HepG2 (cell line): ENCODE data around the gene HLA-DMB. TPM values are rescaled to one million over a fixed set of nuclear protein-coding genes. Genes with fewer than 3 reads are reported as not detected.

Experiments
- ATF7 ChIP-seq, 2 experiments: fragments of 450-650 bp in 1 of 2; sonication (generic) in 1 of 2; formaldehyde crosslinking in 1 of 2; IDR thresholded peaks; 2 replicates each; pipeline versions ENCODE4 v1.4.0 to v1.6.1; 2016 to 2020; ENCODE audit warnings: antibody characterized with exemption in 1 of 2, mild to moderate bottlenecking in 1 of 2, missing genetic modification reagents in 1 of 2
- CBFB ChIP-seq: sonication (generic); formaldehyde crosslinking; IDR thresholded peaks from 2 replicates; pipeline ENCODE4 v1.4.0; 2020; ENCODE audit warnings: missing genetic modification reagents
- ETV6 ChIP-seq: sonication (generic); formaldehyde crosslinking; conservative IDR thresholded peaks from 2 replicates; pipeline ENCODE4 v1.4.0; 2020; ENCODE audit warnings: missing genetic modification reagents
- SMARCC2 ChIP-seq: fragments of 450-650 bp; IDR thresholded peaks from 2 replicates; pipeline ENCODE4 v1.6.1; 2017; ENCODE audit warnings: antibody characterized with exemption, mild to moderate bottlenecking
- SYNCRIP ChIP-seq: fragments of 200-400 bp; formaldehyde crosslinking; IDR thresholded peaks from 2 replicates; pipeline ENCODE4 v1.6.1; 2018; ENCODE audit warnings: mild to moderate bottlenecking, low read depth, low read length; ENCODE audit not compliant: insufficient read depth
- TSC22D2 ChIP-seq: sonication (generic); formaldehyde crosslinking; IDR thresholded peaks from 2 replicates; pipeline ENCODE4 v1.5.1; 2020; ENCODE audit warnings: missing genetic modification reagents, mild to moderate bottlenecking, borderline replicate concordance
- ZNF138 ChIP-seq: sonication (generic); formaldehyde crosslinking; IDR thresholded peaks from 2 replicates; pipeline ENCODE4 v1.5.0; 2020; ENCODE audit warnings: mild to moderate bottlenecking, low read depth, missing genetic modification reagents
- ZNF282 ChIP-seq: fragments of 450-650 bp; IDR thresholded peaks from 2 replicates; pipeline ENCODE4 v1.6.1; 2018; ENCODE audit not compliant: partially characterized antibody
- ZNF446 ChIP-seq: sonication (generic); formaldehyde crosslinking; IDR thresholded peaks from 2 replicates; pipeline ENCODE4 v1.5.0; 2020; ENCODE audit warnings: mild to moderate bottlenecking, missing genetic modification reagents
- ZNF530 ChIP-seq: sonication (generic); formaldehyde crosslinking; IDR thresholded peaks from 2 replicates; pipeline ENCODE4 v1.5.0; 2020; ENCODE audit warnings: low read depth, mild to moderate bottlenecking, missing genetic modification reagents
- ZNF563 ChIP-seq: sonication (generic); formaldehyde crosslinking; IDR thresholded peaks from 2 replicates; pipeline ENCODE4 v1.8.0; 2022; ENCODE audit warnings: mild to moderate bottlenecking, moderate library complexity, missing genetic modification reagents
- ZNF607 ChIP-seq: sonication (generic); formaldehyde crosslinking; IDR thresholded peaks from 2 replicates; pipeline ENCODE4 v1.5.1; 2020; ENCODE audit warnings: missing genetic modification reagents, mild to moderate bottlenecking, borderline replicate concordance
- ZNF652 ChIP-seq: IDR thresholded peaks from 2 replicates; pipeline ENCODE4 v1.6.1; 2016; ENCODE audit warnings: low read depth, borderline replicate concordance
- ZNF724P ChIP-seq: sonication (generic); formaldehyde crosslinking; IDR thresholded peaks from 2 replicates; pipeline ENCODE4 v1.8.0; 2022; ENCODE audit warnings: missing genetic modification reagents, borderline replicate concordance
- polyA plus RNA-seq, 8 experiments: library from polyadenylated mRNA; depleted of rRNA in 3 of 8; stranded (reverse) in 7 of 8; unstranded in 1 of 8; fragments of >200 nt; fragmentation: Illumina TruSeq in 4 of 8; extraction: Trizol in 4 of 8; gene quantifications; 2 replicates each; pipeline versions ENCODE4 v1.2.1 to v1.2.3, GENCODE V29; 2011 to 2016; ENCODE audit warnings: low read depth in 4 of 8, missing spikeins in 1 of 8, mixed read lengths in 1 of 8; ENCODE audit not compliant: insufficient read depth in 1 of 8
- total RNA-seq, 5 experiments: library from RNA; depleted of rRNA; stranded (reverse); fragments of >200 nt; fragmentation: Illumina TruSeq; extraction: Trizol; gene quantifications; 2 replicates each; pipeline ENCODE4 v1.2.3, GENCODE V29; 2016; ENCODE audit warnings: low read depth in 1 of 5
- TF ChIP-seq, protein P1 (sequence below): sonication (generic); formaldehyde crosslinking; IDR thresholded peaks from 2 replicates; pipeline ENCODE4 v1.5.0; 2020; ENCODE audit warnings: missing genetic modification reagents, mild to moderate bottlenecking, borderline replicate concordance
- TF ChIP-seq, protein P2 (sequence below): sonication (generic); formaldehyde crosslinking; IDR thresholded peaks from 2 replicates; pipeline ENCODE4 v1.8.1; 2023; ENCODE audit warnings: mild to moderate bottlenecking, missing genetic modification reagents
- TF ChIP-seq, protein P3 (sequence below): sonication (generic); formaldehyde crosslinking; IDR thresholded peaks from 2 replicates; pipeline ENCODE4 v1.4.0; 2020; ENCODE audit warnings: missing genetic modification reagents
- TF ChIP-seq, protein P4 (sequence below): sonication (generic); formaldehyde crosslinking; conservative IDR thresholded peaks from 2 replicates; pipeline ENCODE4 v1.8.1; 2023; ENCODE audit warnings: missing genetic modification reagents
- TF ChIP-seq, protein P5 (sequence below): sonication (generic); formaldehyde crosslinking; IDR thresholded peaks from 2 replicates; pipeline ENCODE4 v1.4.0; 2020; ENCODE audit warnings: missing genetic modification reagents, borderline replicate concordance

The HLA-DMB gene
- total and polyA plus RNA-seq, 2 of the 13 experiments (the other 11 are each of a cell fraction or from before 2014, with no cell fraction given): not detected

DNA sequence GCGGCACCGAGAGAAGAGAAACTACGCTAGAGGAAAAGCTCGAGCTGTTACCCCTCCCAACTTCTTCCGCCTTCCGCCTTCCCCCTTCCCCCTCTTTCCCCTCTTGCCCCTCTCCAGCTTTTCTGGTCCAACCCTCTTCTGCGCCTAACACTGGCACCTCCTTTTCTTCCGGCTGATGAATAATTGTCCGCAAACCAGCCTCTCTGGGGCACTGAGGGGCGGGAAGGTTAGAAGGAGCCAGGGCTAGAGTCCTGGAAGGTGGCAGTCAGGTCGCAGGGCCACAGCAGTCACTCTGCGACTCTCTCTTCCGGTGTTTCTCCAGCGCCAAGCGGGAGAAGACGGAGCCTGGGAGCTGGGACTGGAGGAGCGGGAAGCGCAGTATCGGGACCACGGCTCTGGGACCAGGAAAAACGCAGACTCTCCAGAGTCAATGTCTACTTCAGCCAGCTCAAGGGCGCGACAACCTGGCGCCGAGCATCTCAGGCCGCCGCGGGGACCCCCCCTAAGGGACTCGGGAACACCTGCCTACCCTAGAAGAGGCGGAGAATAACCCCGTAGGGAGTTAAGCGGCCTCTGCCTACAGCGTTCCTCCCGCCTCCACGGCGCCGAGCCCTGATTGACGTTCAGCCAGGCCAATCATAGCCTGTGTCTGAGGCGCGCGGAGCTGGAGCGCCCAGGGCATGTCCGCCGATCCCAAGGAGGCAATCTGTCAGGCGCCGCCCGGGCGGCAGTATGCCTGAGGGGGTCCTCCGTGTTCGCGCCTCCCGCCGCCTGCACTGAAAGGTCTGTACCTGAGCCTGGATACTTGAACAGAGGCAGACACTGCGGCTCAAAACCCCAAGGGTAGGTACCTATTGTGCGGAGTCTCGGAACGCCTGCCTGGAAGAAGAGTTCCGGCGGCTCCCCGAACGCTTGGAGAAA, 46.5 kb downstream of the HLA-DMB start (continued):
- TF ChIP-seq SYNCRIP (no peak), ETV6 (CRISPR knock-in tag) (no peak), ZNF652 (peak; percentile 68; the same call in 1 of the 2 replicates), ATF7 (IDR thresholded peaks at IDR 0.05) (no peak), ATF7 (CRISPR knock-in tag; IDR thresholded peaks at IDR 0.05) (no peak; the same call in 1 of the 2 replicates), ZNF607 (CRISPR knock-in tag) (peak; percentile 56; the same call in 1 of the 2 replicates), ZNF282 (no peak), ZNF138 (CRISPR knock-in tag) (peak; percentile 56), SMARCC2 (no peak), ZNF563 (CRISPR knock-in tag) (peak; percentile 70; the same call in 1 of the 2 replicates), ZNF724P (no peak), CBFB (CRISPR knock-in tag) (peak; percentile 57), ZNF446 (CRISPR knock-in tag) (no peak), ZNF530 (CRISPR knock-in tag) (no peak), TSC22D2 (no peak)
- TF ChIP-seq, protein P1, sequence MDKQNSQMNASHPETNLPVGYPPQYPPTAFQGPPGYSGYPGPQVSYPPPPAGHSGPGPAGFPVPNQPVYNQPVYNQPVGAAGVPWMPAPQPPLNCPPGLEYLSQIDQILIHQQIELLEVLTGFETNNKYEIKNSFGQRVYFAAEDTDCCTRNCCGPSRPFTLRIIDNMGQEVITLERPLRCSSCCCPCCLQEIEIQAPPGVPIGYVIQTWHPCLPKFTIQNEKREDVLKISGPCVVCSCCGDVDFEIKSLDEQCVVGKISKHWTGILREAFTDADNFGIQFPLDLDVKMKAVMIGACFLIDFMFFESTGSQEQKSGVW (CRISPR knock-in tag): no peak
- TF ChIP-seq, protein P2, sequence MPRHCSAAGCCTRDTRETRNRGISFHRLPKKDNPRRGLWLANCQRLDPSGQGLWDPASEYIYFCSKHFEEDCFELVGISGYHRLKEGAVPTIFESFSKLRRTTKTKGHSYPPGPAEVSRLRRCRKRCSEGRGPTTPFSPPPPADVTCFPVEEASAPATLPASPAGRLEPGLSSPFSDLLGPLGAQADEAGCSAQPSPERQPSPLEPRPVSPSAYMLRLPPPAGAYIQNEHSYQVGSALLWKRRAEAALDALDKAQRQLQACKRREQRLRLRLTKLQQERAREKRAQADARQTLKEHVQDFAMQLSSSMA: no peak; the same call in 1 of the 2 replicates
- TF ChIP-seq, protein P3, sequence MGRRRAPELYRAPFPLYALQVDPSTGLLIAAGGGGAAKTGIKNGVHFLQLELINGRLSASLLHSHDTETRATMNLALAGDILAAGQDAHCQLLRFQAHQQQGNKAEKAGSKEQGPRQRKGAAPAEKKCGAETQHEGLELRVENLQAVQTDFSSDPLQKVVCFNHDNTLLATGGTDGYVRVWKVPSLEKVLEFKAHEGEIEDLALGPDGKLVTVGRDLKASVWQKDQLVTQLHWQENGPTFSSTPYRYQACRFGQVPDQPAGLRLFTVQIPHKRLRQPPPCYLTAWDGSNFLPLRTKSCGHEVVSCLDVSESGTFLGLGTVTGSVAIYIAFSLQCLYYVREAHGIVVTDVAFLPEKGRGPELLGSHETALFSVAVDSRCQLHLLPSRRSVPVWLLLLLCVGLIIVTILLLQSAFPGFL (CRISPR knock-in tag): no peak
- TF ChIP-seq, protein P4, sequence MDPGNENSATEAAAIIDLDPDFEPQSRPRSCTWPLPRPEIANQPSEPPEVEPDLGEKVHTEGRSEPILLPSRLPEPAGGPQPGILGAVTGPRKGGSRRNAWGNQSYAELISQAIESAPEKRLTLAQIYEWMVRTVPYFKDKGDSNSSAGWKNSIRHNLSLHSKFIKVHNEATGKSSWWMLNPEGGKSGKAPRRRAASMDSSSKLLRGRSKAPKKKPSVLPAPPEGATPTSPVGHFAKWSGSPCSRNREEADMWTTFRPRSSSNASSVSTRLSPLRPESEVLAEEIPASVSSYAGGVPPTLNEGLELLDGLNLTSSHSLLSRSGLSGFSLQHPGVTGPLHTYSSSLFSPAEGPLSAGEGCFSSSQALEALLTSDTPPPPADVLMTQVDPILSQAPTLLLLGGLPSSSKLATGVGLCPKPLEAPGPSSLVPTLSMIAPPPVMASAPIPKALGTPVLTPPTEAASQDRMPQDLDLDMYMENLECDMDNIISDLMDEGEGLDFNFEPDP (CRISPR knock-in tag): 0 out of 2 replicates have a peak, but pooled peaks have one; percentile 91
- TF ChIP-seq, protein P5, sequence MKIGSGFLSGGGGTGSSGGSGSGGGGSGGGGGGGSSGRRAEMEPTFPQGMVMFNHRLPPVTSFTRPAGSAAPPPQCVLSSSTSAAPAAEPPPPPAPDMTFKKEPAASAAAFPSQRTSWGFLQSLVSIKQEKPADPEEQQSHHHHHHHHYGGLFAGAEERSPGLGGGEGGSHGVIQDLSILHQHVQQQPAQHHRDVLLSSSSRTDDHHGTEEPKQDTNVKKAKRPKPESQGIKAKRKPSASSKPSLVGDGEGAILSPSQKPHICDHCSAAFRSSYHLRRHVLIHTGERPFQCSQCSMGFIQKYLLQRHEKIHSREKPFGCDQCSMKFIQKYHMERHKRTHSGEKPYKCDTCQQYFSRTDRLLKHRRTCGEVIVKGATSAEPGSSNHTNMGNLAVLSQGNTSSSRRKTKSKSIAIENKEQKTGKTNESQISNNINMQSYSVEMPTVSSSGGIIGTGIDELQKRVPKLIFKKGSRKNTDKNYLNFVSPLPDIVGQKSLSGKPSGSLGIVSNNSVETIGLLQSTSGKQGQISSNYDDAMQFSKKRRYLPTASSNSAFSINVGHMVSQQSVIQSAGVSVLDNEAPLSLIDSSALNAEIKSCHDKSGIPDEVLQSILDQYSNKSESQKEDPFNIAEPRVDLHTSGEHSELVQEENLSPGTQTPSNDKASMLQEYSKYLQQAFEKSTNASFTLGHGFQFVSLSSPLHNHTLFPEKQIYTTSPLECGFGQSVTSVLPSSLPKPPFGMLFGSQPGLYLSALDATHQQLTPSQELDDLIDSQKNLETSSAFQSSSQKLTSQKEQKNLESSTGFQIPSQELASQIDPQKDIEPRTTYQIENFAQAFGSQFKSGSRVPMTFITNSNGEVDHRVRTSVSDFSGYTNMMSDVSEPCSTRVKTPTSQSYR (CRISPR knock-in tag): no peak
